Astrocyte (in vitro differentiated cells and primary cell): ENCODE data around the gene AFF4. TPM values are rescaled to one million over a fixed set of nuclear protein-coding genes. Genes with fewer than 3 reads are reported as not detected.

Experiments
- DNase-seq: peaks from one replicate; pipeline ENCODE4 v3.0.0-alpha.2; 2010; ENCODE audit warnings: low read depth
- FAIRE-seq: peaks from 2 replicates; lab custom pipeline; 2011; peaks lifted over from hg19 to GRCh38; lab: Jason Lieb, UNC
- H2AFZ ChIP-seq: 2 replicates; pipeline ENCODE4 v1.6.0; 2012; ENCODE audit warnings: low read depth, low read length, inconsistent platforms
- H3K27ac ChIP-seq: 2 replicates; pipeline ENCODE4 v1.5.1; 2011; ENCODE audit warnings: low read depth, low read length, inconsistent platforms
- H3K27me3 ChIP-seq: 2 replicates; pipeline ENCODE4 v1.6.0; 2011; ENCODE audit warnings: low read length, inconsistent platforms; ENCODE audit not compliant: insufficient read depth
- H3K36me3 ChIP-seq: 2 replicates; pipeline ENCODE4 v1.5.1; 2011; ENCODE audit warnings: low read length, inconsistent platforms; ENCODE audit not compliant: insufficient read depth
- H3K4me1 ChIP-seq: 2 replicates; pipeline ENCODE4 v1.5.1; 2011; ENCODE audit warnings: low read length, inconsistent platforms; ENCODE audit not compliant: insufficient read depth
- H3K4me2 ChIP-seq: 2 replicates; pipeline ENCODE4 v1.6.0; 2012; ENCODE audit warnings: low read length, inconsistent platforms
- H3K4me3 ChIP-seq: 2 replicates; pipeline ENCODE4 v1.5.1; 2011; ENCODE audit warnings: low read depth, mild to moderate bottlenecking, low read length, inconsistent platforms; ENCODE audit not compliant: insufficient read depth
- H3K79me2 ChIP-seq: 2 replicates; pipeline ENCODE4 v1.6.0; 2012; ENCODE audit warnings: mild to moderate bottlenecking, low read length, inconsistent platforms; ENCODE audit not compliant: insufficient read depth
- H3K9ac ChIP-seq: 2 replicates; pipeline ENCODE4 v1.6.0; 2012; ENCODE audit warnings: mild to moderate bottlenecking, low read length, inconsistent platforms
- H3K9me3 ChIP-seq: 2 replicates; pipeline ENCODE4 v1.5.1; 2012; ENCODE audit warnings: low read depth, mild to moderate bottlenecking, low read length, inconsistent platforms; ENCODE audit not compliant: insufficient read depth
- H4K20me1 ChIP-seq: 2 replicates; pipeline ENCODE4 v1.6.0; 2012; ENCODE audit warnings: low read length, inconsistent platforms; ENCODE audit not compliant: insufficient read depth
- H3K27ac Mint-ChIP-seq: one replicate; pipeline ENCODE4 v1.8.0; 2021; ENCODE audit warnings: mild to moderate bottlenecking, mixed read lengths; ENCODE audit not compliant: unreplicated experiment
- H3K27me3 Mint-ChIP-seq: one replicate; pipeline ENCODE4 v1.8.0; 2021; ENCODE audit warnings: low read depth, mixed read lengths; ENCODE audit not compliant: unreplicated experiment
- H3K36me3 Mint-ChIP-seq: one replicate; pipeline ENCODE4 v1.8.0; 2021; ENCODE audit warnings: low read depth, mixed read lengths; ENCODE audit not compliant: unreplicated experiment
- H3K4me1 Mint-ChIP-seq: one replicate; pipeline ENCODE4 v1.8.0; 2021; ENCODE audit warnings: low read depth, mixed read lengths; ENCODE audit not compliant: unreplicated experiment
- H3K4me3 Mint-ChIP-seq: one replicate; pipeline ENCODE4 v1.8.0; 2021; ENCODE audit warnings: mild to moderate bottlenecking, moderate library complexity, mixed read lengths; ENCODE audit not compliant: unreplicated experiment
- H3K9me3 Mint-ChIP-seq: one replicate; pipeline ENCODE4 v1.8.0; 2021; ENCODE audit warnings: mild to moderate bottlenecking, mixed read lengths; ENCODE audit not compliant: unreplicated experiment
- CTCF ChIP-seq: IDR thresholded peaks from 2 replicates; pipeline ENCODE4 v1.5.1; 2011; ENCODE audit warnings: low read depth, mild to moderate bottlenecking, inconsistent platforms, low read length, moderate library complexity; ENCODE audit not compliant: insufficient read depth
- EZH2 ChIP-seq: IDR thresholded peaks from 2 replicates; pipeline ENCODE4 v1.6.1; 2012; ENCODE audit warnings: mild to moderate bottlenecking, low read length, inconsistent platforms; ENCODE audit not compliant: insufficient read depth
- total RNA-seq: library from RNA; stranded (reverse); gene quantifications from 2 replicates; pipeline ENCODE4 v1.2.1, GENCODE V29; 2021

The AFF4 gene
- total RNA-seq, 1 donor from 2014 or later = 163 TPM

- Mint-ChIP-seq H3K27me3 (peaks cover under 1% of the 10 kb centered on the region), H3K4me1 (peaks cover 14% of the 10 kb centered on the region), H3K27ac (peak overlapping the region; percentile 55), H3K36me3 (no peaks in the 10 kb centered on the region), H3K9me3 (peaks cover 2% of the 10 kb centered on the region), H3K4me3 (no peak overlapping the region)
- no peak overlapping the region for H3K9ac ChIP-seq
- no peak for DNase-seq
- no peaks in the 10 kb centered on the region for H3K79me2 ChIP-seq
- no peak overlapping the region for H2AFZ ChIP-seq
- no peak for FAIRE-seq
- TF ChIP-seq EZH2 (no peak), CTCF (no peak)
- no peaks in the 10 kb centered on the region for H3K36me3 ChIP-seq
- H4K20me1 ChIP-seq = no peaks in the 10 kb centered on the region
- no peak overlapping the region for H3K4me2 ChIP-seq
- H3K4me1 ChIP-seq = peaks cover 14% of the 10 kb centered on the region
- H3K4me3 ChIP-seq = no peak overlapping the region
- H3K27ac ChIP-seq = no peak overlapping the region
- no peaks in the 10 kb centered on the region for H3K9me3 ChIP-seq
- H3K27me3 ChIP-seq = no peaks in the 10 kb centered on the region
These were observed 124.7 kb downstream of the AFF4 start for GRCh38 chr5:132838516-132839282.

GRCh38 chr5:132837868-132838267 lies 125.6 kb downstream of the AFF4 start:
- no peak for DNase-seq
- Histone ChIP-seq H3K27ac (no peak overlapping the region), H3K4me1 (peaks cover 14% of the 10 kb centered on the region), H3K79me2 (no peaks in the 10 kb centered on the region), H3K9ac (no peak overlapping the region), H4K20me1 (no peaks in the 10 kb centered on the region), H3K27me3 (no peaks in the 10 kb centered on the region), H3K4me2 (no peak overlapping the region), H3K4me3 (no peak overlapping the region), H2AFZ (no peak overlapping the region), H3K9me3 (no peaks in the 10 kb centered on the region), H3K36me3 (no peaks in the 10 kb centered on the region)
- FAIRE-seq = no peak
- H3K36me3 Mint-ChIP-seq = no peaks in the 10 kb centered on the region
- H3K4me1 Mint-ChIP-seq = peaks cover 14% of the 10 kb centered on the region
- no peak overlapping the region for H3K27ac Mint-ChIP-seq
- H3K27me3 Mint-ChIP-seq = peaks cover 5% of the 10 kb centered on the region
- peaks cover 2% of the 10 kb centered on the region for H3K9me3 Mint-ChIP-seq
- no peak for TF ChIP-seq CTCF
- no peak for TF ChIP-seq EZH2
- H3K4me3 Mint-ChIP-seq = no peak overlapping the region

- TF ChIP-seq CTCF (no peak), EZH2 (no peak)
- Histone ChIP-seq H3K4me3 (no peak overlapping the region), H3K4me1 (peaks cover 14% of the 10 kb centered on the region), H3K9ac (no peak overlapping the region), H3K79me2 (no peaks in the 10 kb centered on the region), H3K27ac (no peak overlapping the region), H3K36me3 (no peaks in the 10 kb centered on the region), H2AFZ (no peak overlapping the region), H3K9me3 (no peaks in the 10 kb centered on the region), H3K4me2 (no peak overlapping the region), H3K27me3 (no peaks in the 10 kb centered on the region), H4K20me1 (no peaks in the 10 kb centered on the region)
- H3K4me1 Mint-ChIP-seq = peaks cover 14% of the 10 kb centered on the region
- peaks cover 9% of the 10 kb centered on the region for H3K27me3 Mint-ChIP-seq
- FAIRE-seq = no peak
- no peak overlapping the region for H3K4me3 Mint-ChIP-seq
- no peak for DNase-seq
- peaks cover 2% of the 10 kb centered on the region for H3K9me3 Mint-ChIP-seq
- no peaks in the 10 kb centered on the region for H3K36me3 Mint-ChIP-seq
- no peak overlapping the region for H3K27ac Mint-ChIP-seq
These were observed 126.6 kb downstream of the AFF4 start for GRCh38 chr5:132836852-132837251.
